GM18951 (cell line): Measurements from ENCODE around the gene PNPLA7.

Experiments used
- POLR2A ChIP-seq: IDR thresholded peaks from 4 replicates; pipeline ENCODE4 v1.6.1; 2011; ENCODE audit warnings: mild to moderate bottlenecking; ENCODE audit not compliant: insufficient read length, insufficient read depth; ENCODE audit errors: extremely low read depth
- in situ Hi-C: fragments of 300-500 bp; cut with MboI; formaldehyde crosslinking; loops from one replicate; pipeline ENCODE4 v1.12.0; 2022; ENCODE audit warnings: low sequenced_read_pairs, mixed read lengths, inconsistent platforms; ENCODE audit not compliant: unreplicated experiment

The PNPLA7 gene

GRCh38 chr9:137447722-137448601, 102.2 kb downstream of the PNPLA7 start:
- in situ Hi-C loops, result no loop called here
- TF ChIP-seq POLR2A, result no peak

- in situ Hi-C loops, result no loop called here
- no peak for TF ChIP-seq POLR2A
These were observed 103.2 kb downstream of the PNPLA7 start for GRCh38 chr9:137446851-137447471.

GRCh38 chr9:137445930-137446431, 104.2 kb downstream of the PNPLA7 start:
- TF ChIP-seq POLR2A, result no peak
- in situ Hi-C loops, result no loop called here

GRCh38 chr9:137445275-137445807, 104.9 kb downstream of the PNPLA7 start:
- TF ChIP-seq POLR2A, result no peak

GRCh38 chr9:137444106-137444790, 106.0 kb downstream of the PNPLA7 start:
- in situ Hi-C loops, result no loop called here
- no peak for TF ChIP-seq POLR2A

More at GRCh38 chr9:137445275-137445807, 104.9 kb downstream of the PNPLA7 start:
- in situ Hi-C loops, result no loop called here

GRCh38 chr9:137441935-137442321, 108.3 kb downstream of the PNPLA7 start:
- in situ Hi-C loops, result no loop called here
- TF ChIP-seq POLR2A, result no peak

GRCh38 chr9:137441289-137441934, 108.8 kb downstream of the PNPLA7 start, which contains the start of gene ENTPD8:
ENTPD8 (minus strand) TSS chr9:137441357; CDS start chr9:137438285, 3,072 bp downstream.
- in situ Hi-C loops, result no loop called here
- no peak for TF ChIP-seq POLR2A

- TF ChIP-seq POLR2A, result no peak
- in situ Hi-C loops, result no loop called here
These were observed 111.0 kb downstream of the PNPLA7 start for GRCh38 chr9:137439158-137439714.

- in situ Hi-C loops, result no loop called here
- no peak for TF ChIP-seq POLR2A
These were observed 111.5 kb downstream of the PNPLA7 start for GRCh38 chr9:137438591-137439157.

- TF ChIP-seq POLR2A, result no peak
- in situ Hi-C loops, result no loop called here
These were observed 112.3 kb downstream of the PNPLA7 start for GRCh38 chr9:137437691-137438590.
